GM23338 (cell line): ENCODE data around the gene PPFIA4. TPM values are rescaled to one million over a fixed set of nuclear protein-coding genes. Genes with fewer than 3 reads are reported as not detected.
A peak's percentile ranks its signal among the peaks of the same experiment; 100 is the strongest.
"Not testable (repeated sequence)": the region's sequence is repeated elsewhere in the genome, so short reads cannot be mapped to it uniquely, and the experiment has no call there.

Experiments used
- ATAC-seq: fragments of 200-7000 bp; cut with Tn5 transposase; 3 replicates; pipeline ENCODE4 v1.9.1; 2020
- DNase-seq: peaks from one replicate; pipeline ENCODE4 v3.0.0-alpha.2; 2015; ENCODE audit warnings: low spot score
- H2AFZ ChIP-seq: fragments of 200-600 bp; sonication (generic); 2 replicates; pipeline ENCODE4 v1.8.0; 2016; ENCODE audit warnings: antibody characterized with exemption, mild to moderate bottlenecking, moderate library complexity
- H3F3A ChIP-seq: fragments of 200-600 bp; sonication (generic); replicated peaks from 2 replicates; pipeline ENCODE4 v1.8.0; 2017; ENCODE audit warnings: antibody characterized with exemption, mixed run types, low read depth
- H3K27ac ChIP-seq: fragments of 200-600 bp; sonication (generic); 2 replicates; pipeline ENCODE4 v1.6.1; 2016; ENCODE audit warnings: low read depth
- H3K27me3 ChIP-seq: fragments of 200-600 bp; sonication (generic); 2 replicates; pipeline ENCODE4 v1.8.0; 2016; ENCODE audit warnings: mild to moderate bottlenecking, mixed run types, moderate library complexity; ENCODE audit not compliant: insufficient read depth
- H3K36me3 ChIP-seq: fragments of 200-600 bp; sonication (generic); 2 replicates; pipeline ENCODE4 v1.8.0; 2016; ENCODE audit warnings: mild to moderate bottlenecking; ENCODE audit not compliant: insufficient read depth
- H3K4me1 ChIP-seq: fragments of 200-600 bp; sonication (generic); 2 replicates; pipeline ENCODE4 v1.8.0; 2016; ENCODE audit warnings: mild to moderate bottlenecking, moderate library complexity; ENCODE audit not compliant: insufficient read depth
- H3K4me2 ChIP-seq: fragments of 200-600 bp; sonication (generic); 2 replicates; pipeline ENCODE4 v1.7.1; 2017; ENCODE audit warnings: mixed run types
- H3K4me3 ChIP-seq: fragments of 200-600 bp; sonication (generic); 2 replicates; pipeline ENCODE4 v1.6.1; 2016; ENCODE audit warnings: mixed run types
- H3K79me2 ChIP-seq: fragments of 200-600 bp; sonication (generic); replicated peaks from 2 replicates; pipeline ENCODE4 v1.8.0; 2017; ENCODE audit warnings: mild to moderate bottlenecking; ENCODE audit not compliant: insufficient read depth
- H3K9me2 ChIP-seq: fragments of 200-600 bp; sonication (generic); 2 replicates; pipeline ENCODE4 v1.8.0; 2017; ENCODE audit not compliant: insufficient read depth
- H4K20me1 ChIP-seq: fragments of 200-600 bp; sonication (generic); replicated peaks from 2 replicates; pipeline ENCODE4 v1.8.0; 2017; ENCODE audit warnings: mild to moderate bottlenecking; ENCODE audit not compliant: insufficient read depth
- H3K27ac Mint-ChIP-seq: 2 replicates; pipeline ENCODE4 v1.8.0; 2020; ENCODE audit warnings: inconsistent platforms, mild to moderate bottlenecking, moderate library complexity, mixed read lengths
- H3K27me3 Mint-ChIP-seq: 3 replicates; pipeline ENCODE4 v1.8.0; 2022; ENCODE audit warnings: low read depth, mild to moderate bottlenecking, moderate library complexity, mixed read lengths, inconsistent platforms; ENCODE audit not compliant: insufficient read depth, poor library complexity
- H3K36me3 Mint-ChIP-seq: 3 replicates; pipeline ENCODE4 v1.8.0; 2021; ENCODE audit warnings: low read depth, mild to moderate bottlenecking, inconsistent platforms, moderate library complexity, mixed read lengths
- H3K4me1 Mint-ChIP-seq: 3 replicates; pipeline ENCODE4 v1.8.0; 2020; ENCODE audit warnings: mild to moderate bottlenecking, inconsistent platforms, mixed read lengths
- H3K4me3 Mint-ChIP-seq: 3 replicates; pipeline ENCODE4 v1.8.0; 2021; ENCODE audit warnings: moderate library complexity, mild to moderate bottlenecking, inconsistent platforms, mixed read lengths
- H3K9me3 Mint-ChIP-seq: 3 replicates; pipeline ENCODE4 v1.8.0; 2020; ENCODE audit warnings: moderate library complexity, mild to moderate bottlenecking, inconsistent platforms, mixed read lengths
- CREB1 ChIP-seq: fragments of 250-450 bp; sonication (Bioruptor Pico); IDR thresholded peaks from 2 replicates; pipeline ENCODE4 v1.5.0; 2020; ENCODE audit warnings: low read depth, mild to moderate bottlenecking, moderate library complexity
- EZH2phosphoT487 ChIP-seq: fragments of 200-600 bp; sonication (generic); IDR thresholded peaks from one replicate; pipeline ENCODE4 v1.8.1; 2018; ENCODE audit warnings: antibody characterized with exemption; ENCODE audit not compliant: unreplicated experiment
- NANOG ChIP-seq: IDR thresholded peaks from 2 replicates; pipeline ENCODE4 v1.6.1; 2016; ENCODE audit warnings: antibody characterized with exemption, borderline replicate concordance
- POLR2AphosphoS5 ChIP-seq: IDR thresholded peaks from 2 replicates; pipeline ENCODE4 v1.6.1; 2016; ENCODE audit warnings: antibody characterized with exemption, low read depth
- STAT1 ChIP-seq: IDR thresholded peaks from one replicate; pipeline ENCODE4 v1.6.1; 2016; ENCODE audit warnings: antibody characterized with exemption; ENCODE audit not compliant: unreplicated experiment
- ZNF114 ChIP-seq: fragments of 250-450 bp; sonication (Bioruptor Pico); IDR thresholded peaks from 2 replicates; pipeline ENCODE4 v1.5.0; 2020; ENCODE audit warnings: mild to moderate bottlenecking, moderate library complexity
- ZNF331 ChIP-seq: fragments of 250-450 bp; sonication (Bioruptor Pico); IDR thresholded peaks from 2 replicates; pipeline ENCODE4 v1.5.0; 2020; ENCODE audit warnings: low read depth, mild to moderate bottlenecking, moderate library complexity
- polyA plus RNA-seq: library from polyadenylated mRNA; unstranded; fragments of >200 nt; fragmentation: Nextera tagmentation; extraction: Ambion mirVana; gene quantifications from 2 replicates; pipeline ENCODE4 v1.2.1, GENCODE V29; 2016
- total RNA-seq: library from RNA; depleted of rRNA; stranded (reverse); fragments of >200 nt; shearing (Covaris generic); gene quantifications from 2 replicates; pipeline ENCODE4 v1.2.3, GENCODE V29; 2014
- TF ChIP-seq, protein P1 (sequence below): fragments of 250-450 bp; sonication (Bioruptor Pico); IDR thresholded peaks from 2 replicates; pipeline ENCODE4 v1.5.0; 2020; ENCODE audit warnings: mild to moderate bottlenecking, moderate library complexity
- TF ChIP-seq, protein P2 (sequence below): IDR thresholded peaks from 2 replicates; pipeline ENCODE4 v1.6.1; 2016; ENCODE audit warnings: antibody characterized with exemption

The PPFIA4 gene
- total and polyA plus RNA-seq, 2 experiments from 2014 or later, result 1.3 to 7.6 TPM

DNA sequence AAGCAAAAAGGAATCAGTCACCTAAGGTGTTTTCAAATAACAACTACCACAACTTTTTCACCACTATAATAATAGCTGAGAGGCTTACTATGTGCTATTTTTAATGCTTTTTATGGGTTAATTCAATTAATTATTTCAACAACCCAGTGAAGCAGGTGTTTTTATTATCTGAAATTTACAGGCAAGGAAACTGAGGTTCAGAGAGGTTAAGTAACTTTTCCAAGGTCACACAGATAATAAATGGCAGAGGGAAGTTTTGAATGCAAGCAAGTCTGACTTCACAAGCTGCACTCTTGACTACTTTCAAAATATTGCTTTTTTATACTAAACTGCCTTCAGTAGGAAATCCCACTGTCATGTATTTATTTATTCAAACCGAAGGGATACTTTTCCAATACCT, 23.3 kb upstream of the PPFIA4 start (continued):
- TF ChIP-seq, protein P1, sequence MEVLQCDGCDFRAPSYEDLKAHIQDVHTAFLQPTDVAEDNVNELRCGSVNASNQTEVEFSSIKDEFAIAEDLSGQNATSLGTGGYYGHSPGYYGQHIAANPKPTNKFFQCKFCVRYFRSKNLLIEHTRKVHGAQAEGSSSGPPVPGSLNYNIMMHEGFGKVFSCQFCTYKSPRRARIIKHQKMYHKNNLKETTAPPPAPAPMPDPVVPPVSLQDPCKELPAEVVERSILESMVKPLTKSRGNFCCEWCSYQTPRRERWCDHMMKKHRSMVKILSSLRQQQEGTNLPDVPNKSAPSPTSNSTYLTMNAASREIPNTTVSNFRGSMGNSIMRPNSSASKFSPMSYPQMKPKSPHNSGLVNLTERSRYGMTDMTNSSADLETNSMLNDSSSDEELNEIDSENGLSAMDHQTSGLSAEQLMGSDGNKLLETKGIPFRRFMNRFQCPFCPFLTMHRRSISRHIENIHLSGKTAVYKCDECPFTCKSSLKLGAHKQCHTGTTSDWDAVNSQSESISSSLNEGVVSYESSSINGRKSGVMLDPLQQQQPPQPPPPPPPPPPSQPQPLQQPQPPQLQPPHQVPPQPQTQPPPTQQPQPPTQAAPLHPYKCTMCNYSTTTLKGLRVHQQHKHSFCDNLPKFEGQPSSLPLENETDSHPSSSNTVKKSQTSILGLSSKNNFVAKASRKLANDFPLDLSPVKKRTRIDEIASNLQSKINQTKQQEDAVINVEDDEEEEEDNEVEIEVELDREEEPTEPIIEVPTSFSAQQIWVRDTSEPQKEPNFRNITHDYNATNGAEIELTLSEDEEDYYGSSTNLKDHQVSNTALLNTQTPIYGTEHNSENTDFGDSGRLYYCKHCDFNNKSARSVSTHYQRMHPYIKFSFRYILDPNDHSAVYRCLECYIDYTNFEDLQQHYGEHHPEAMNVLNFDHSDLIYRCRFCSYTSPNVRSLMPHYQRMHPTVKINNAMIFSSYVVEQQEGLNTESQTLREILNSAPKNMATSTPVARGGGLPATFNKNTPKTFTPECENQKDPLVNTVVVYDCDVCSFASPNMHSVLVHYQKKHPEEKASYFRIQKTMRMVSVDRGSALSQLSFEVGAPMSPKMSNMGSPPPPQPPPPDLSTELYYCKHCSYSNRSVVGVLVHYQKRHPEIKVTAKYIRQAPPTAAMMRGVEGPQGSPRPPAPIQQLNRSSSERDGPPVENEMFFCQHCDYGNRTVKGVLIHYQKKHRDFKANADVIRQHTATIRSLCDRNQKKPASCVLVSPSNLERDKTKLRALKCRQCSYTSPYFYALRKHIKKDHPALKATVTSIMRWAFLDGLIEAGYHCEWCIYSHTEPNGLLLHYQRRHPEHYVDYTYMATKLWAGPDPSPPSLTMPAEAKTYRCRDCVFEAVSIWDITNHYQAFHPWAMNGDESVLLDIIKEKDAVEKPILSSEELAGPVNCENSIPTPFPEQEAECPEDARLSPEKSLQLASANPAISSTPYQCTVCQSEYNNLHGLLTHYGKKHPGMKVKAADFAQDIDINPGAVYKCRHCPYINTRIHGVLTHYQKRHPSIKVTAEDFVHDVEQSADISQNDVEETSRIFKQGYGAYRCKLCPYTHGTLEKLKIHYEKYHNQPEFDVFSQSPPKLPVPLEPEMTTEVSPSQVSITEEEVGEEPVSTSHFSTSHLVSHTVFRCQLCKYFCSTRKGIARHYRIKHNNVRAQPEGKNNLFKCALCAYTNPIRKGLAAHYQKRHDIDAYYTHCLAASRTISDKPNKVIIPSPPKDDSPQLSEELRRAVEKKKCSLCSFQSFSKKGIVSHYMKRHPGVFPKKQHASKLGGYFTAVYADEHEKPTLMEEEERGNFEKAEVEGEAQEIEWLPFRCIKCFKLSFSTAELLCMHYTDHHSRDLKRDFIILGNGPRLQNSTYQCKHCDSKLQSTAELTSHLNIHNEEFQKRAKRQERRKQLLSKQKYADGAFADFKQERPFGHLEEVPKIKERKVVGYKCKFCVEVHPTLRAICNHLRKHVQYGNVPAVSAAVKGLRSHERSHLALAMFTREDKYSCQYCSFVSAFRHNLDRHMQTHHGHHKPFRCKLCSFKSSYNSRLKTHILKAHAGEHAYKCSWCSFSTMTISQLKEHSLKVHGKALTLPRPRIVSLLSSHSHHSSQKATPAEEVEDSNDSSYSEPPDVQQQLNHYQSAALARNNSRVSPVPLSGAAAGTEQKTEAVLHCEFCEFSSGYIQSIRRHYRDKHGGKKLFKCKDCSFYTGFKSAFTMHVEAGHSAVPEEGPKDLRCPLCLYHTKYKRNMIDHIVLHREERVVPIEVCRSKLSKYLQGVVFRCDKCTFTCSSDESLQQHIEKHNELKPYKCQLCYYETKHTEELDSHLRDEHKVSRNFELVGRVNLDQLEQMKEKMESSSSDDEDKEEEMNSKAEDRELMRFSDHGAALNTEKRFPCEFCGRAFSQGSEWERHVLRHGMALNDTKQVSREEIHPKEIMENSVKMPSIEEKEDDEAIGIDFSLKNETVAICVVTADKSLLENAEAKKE, result no peak
- TF ChIP-seq, protein P2, sequence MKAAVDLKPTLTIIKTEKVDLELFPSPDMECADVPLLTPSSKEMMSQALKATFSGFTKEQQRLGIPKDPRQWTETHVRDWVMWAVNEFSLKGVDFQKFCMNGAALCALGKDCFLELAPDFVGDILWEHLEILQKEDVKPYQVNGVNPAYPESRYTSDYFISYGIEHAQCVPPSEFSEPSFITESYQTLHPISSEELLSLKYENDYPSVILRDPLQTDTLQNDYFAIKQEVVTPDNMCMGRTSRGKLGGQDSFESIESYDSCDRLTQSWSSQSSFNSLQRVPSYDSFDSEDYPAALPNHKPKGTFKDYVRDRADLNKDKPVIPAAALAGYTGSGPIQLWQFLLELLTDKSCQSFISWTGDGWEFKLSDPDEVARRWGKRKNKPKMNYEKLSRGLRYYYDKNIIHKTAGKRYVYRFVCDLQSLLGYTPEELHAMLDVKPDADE, result no peak
- no peak for TF ChIP-seq ZNF331 (CRISPR knock-in tag)
- no peak for TF ChIP-seq EZH2phosphoT487
- TF ChIP-seq POLR2AphosphoS5, result no peak
- no peak for TF ChIP-seq NANOG
- TF ChIP-seq ZNF114, result no peak
- TF ChIP-seq CREB1 (CRISPR knock-in tag), result no peak
- TF ChIP-seq STAT1, result no peak

DNA sequence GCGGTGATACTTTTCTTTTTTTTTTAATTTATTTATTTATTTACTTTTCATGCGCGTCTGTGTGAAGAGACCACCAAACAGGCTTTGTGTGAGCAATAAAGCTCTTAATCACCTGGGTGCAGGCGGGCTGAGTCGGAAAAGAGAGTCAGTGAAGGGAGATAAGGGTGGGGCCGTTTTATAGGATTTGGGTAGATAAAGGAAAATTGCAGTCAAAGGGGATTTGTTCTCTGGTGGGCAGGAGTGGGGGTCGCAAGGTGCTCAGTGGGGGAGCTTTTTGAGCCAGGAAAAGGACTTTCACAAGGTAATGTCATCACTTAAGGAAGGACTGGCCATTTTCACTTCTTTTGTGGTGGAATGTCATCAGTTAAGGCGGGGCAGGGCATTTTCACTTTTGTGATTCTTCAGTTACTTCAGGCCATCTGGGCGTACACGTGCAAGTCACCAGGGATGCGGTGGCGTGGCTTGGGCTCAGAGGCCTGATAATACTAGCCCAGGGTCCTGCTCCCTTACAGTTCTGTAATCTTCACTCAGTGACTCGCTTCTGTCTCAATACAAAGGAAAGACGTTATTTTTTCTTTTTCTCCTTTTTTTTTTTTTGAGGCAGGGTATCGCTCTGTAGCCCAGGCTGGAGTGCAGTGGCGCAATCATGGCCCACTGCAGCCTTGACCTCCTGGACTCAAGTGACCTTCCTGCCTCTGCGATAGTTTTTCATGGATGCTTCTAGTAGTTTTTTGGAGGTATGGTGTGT, 20.7 kb upstream of the PPFIA4 start:
- not testable (repeated sequence) for H3K9me3 Mint-ChIP-seq, H3F3A ChIP-seq, H3K27me3 Mint-ChIP-seq, H3K9me2 ChIP-seq, H3K27me3 ChIP-seq, ATAC-seq
- peak overlapping the region; percentile 97 for H3K4me3 Mint-ChIP-seq
- DNase-seq, result peak; percentile 36
- H3K36me3 Mint-ChIP-seq, result peaks cover 23% of the 10 kb centered on the region
- Histone ChIP-seq H3K4me1 (peaks cover 24% of the 10 kb centered on the region), H3K36me3 (peaks cover 12% of the 10 kb centered on the region; the same call in 1 of the 2 replicates), H2AFZ (peak overlapping the region; percentile 39), H3K4me3 (peak overlapping the region; percentile 87), H3K4me2 (peak overlapping the region; percentile 88), H3K27ac (peak overlapping the region; percentile 99), H4K20me1 (0 out of 2 replicates have a peak, but pooled peaks cover 11% of the 10 kb centered on the region), H3K79me2 (peaks cover 31% of the 10 kb centered on the region)
- H3K27ac Mint-ChIP-seq, result peak overlapping the region; percentile 100
- peaks cover 25% of the 10 kb centered on the region for H3K4me1 Mint-ChIP-seq
